Mesendoderm (in vitro differentiated cells): Measurements from ENCODE around the gene EXOC2.
A peak's percentile ranks its signal among the peaks of the same experiment; 100 is the strongest.

Experiments used
- DNase-seq: peaks from one replicate; pipeline ENCODE4 v3.0.0; 2013
- H2AK5ac ChIP-seq: 2 replicates; pipeline ENCODE4 v1.6.1; 2013; ENCODE audit warnings: low read length, inconsistent platforms
- H2BK120ac ChIP-seq: 2 replicates; pipeline ENCODE4 v1.6.1; 2013; ENCODE audit warnings: low read depth, mild to moderate bottlenecking, low read length, moderate library complexity, mixed read lengths
- H2BK15ac ChIP-seq: replicated peaks from 2 replicates; pipeline ENCODE4 v1.6.1; 2013; ENCODE audit warnings: low read depth, mild to moderate bottlenecking, moderate library complexity
- H2BK5ac ChIP-seq: 2 replicates; pipeline ENCODE4 v1.6.1; 2013; ENCODE audit warnings: low read length, inconsistent platforms
- H3K18ac ChIP-seq: 2 replicates; pipeline ENCODE4 v1.6.1; 2013; ENCODE audit warnings: mild to moderate bottlenecking, low read length, mixed read lengths
- H3K23ac ChIP-seq: one replicate; pipeline ENCODE4 v1.6.1; 2013; ENCODE audit warnings: low read length
- H3K27ac ChIP-seq: 2 replicates; pipeline ENCODE4 v1.5.1; 2013; ENCODE audit warnings: low read depth, mild to moderate bottlenecking, inconsistent platforms, low read length, moderate library complexity
- H3K27me3 ChIP-seq: 2 replicates; pipeline ENCODE4 v1.6.1; 2013; ENCODE audit warnings: low read length, control low read depth, mild to moderate bottlenecking, inconsistent platforms; ENCODE audit not compliant: insufficient read depth, poor library complexity
- H3K36me3 ChIP-seq: 2 replicates; pipeline ENCODE4 v1.6.1; 2013; ENCODE audit warnings: low read length, inconsistent platforms; ENCODE audit not compliant: control insufficient read depth, insufficient read depth
- H3K4ac ChIP-seq: one replicate; pipeline ENCODE4 v1.6.1; 2013; ENCODE audit warnings: low read depth, mild to moderate bottlenecking, low read length, moderate library complexity
- H3K4me1 ChIP-seq: 2 replicates; pipeline ENCODE4 v1.6.1; 2013; ENCODE audit warnings: low read depth, low read length, inconsistent platforms; ENCODE audit not compliant: control insufficient read depth
- H3K4me2 ChIP-seq: 2 replicates; pipeline ENCODE4 v1.6.1; 2013; ENCODE audit warnings: low read length
- H3K4me3 ChIP-seq: 2 replicates; pipeline ENCODE4 v1.5.1; 2013; ENCODE audit warnings: mild to moderate bottlenecking, low read length
- H3K56ac ChIP-seq: one replicate; pipeline ENCODE4 v1.6.1; 2013; ENCODE audit warnings: low read length
- H3K79me1 ChIP-seq: 2 replicates; pipeline ENCODE4 v1.6.1; 2013; ENCODE audit warnings: low read length, inconsistent platforms
- H3K79me2 ChIP-seq: 2 replicates; pipeline ENCODE4 v1.6.1; 2013; ENCODE audit warnings: mild to moderate bottlenecking, low read length; ENCODE audit not compliant: control insufficient read depth, insufficient read depth
- H3K9ac ChIP-seq: 2 replicates; pipeline ENCODE4 v1.6.1; 2013; ENCODE audit warnings: low read length, inconsistent platforms
- H4K5ac ChIP-seq: one replicate; pipeline ENCODE4 v1.6.1; 2013; ENCODE audit warnings: low read length
- H4K8ac ChIP-seq: one replicate; pipeline ENCODE4 v1.6.1; 2013; ENCODE audit warnings: low read depth, mild to moderate bottlenecking, control low read depth, low read length, moderate library complexity
- WGBS: extraction: QIAGEN DNeasy Blood & Tissue Kit; methylation state at CpG from one replicate; pipeline ENCODE4 v1.1.7; 2013; ENCODE audit warnings: low lambda C conversion rate, missing lambda C conversion rate; ENCODE audit not compliant: insufficient coverage; ENCODE audit errors: extremely low coverage; 5-methylcytosine and 5-hydroxymethylcytosine counted together

EXOC2 gene

GRCh38 chr6:657743-658142 is 35.2 kb downstream of the EXOC2 start:
- Histone ChIP-seq H2BK5ac (no peak overlapping the region), H2BK15ac (no peak overlapping the region), H2BK120ac (no peak overlapping the region), H3K36me3 (no peaks in the 10 kb centered on the region), H3K79me2 (no peaks in the 10 kb centered on the region), H3K4me2 (no peak overlapping the region), H2AK5ac (no peak overlapping the region), H3K27me3 (no peaks in the 10 kb centered on the region), H3K18ac (no peak overlapping the region), H4K8ac (no peak overlapping the region), H3K4ac (no peak overlapping the region), H3K23ac (no peak overlapping the region), H4K5ac (no peak overlapping the region), H3K4me1 (peaks cover 6% of the 10 kb centered on the region), H3K4me3 (no peak overlapping the region), H3K79me1 (peaks cover 1% of the 10 kb centered on the region), H3K9ac (no peak overlapping the region), H3K27ac (no peak overlapping the region), H3K56ac (no peak overlapping the region)
- no peak for DNase-seq
- WGBS, result no CpG with 5 or more reads among the region's 1 CpG

- Histone ChIP-seq H3K9ac (no peak within 1 kb of the TSS), H3K18ac (no peak within 1 kb of the TSS), H3K79me2 (no peaks in the 10 kb centered on the region), H3K56ac (no peak within 1 kb of the TSS), H3K36me3 (no peaks in the 10 kb centered on the region), H4K8ac (no peak within 1 kb of the TSS), H2BK15ac (no peak within 1 kb of the TSS), H3K23ac (no peak within 1 kb of the TSS), H2AK5ac (no peak within 1 kb of the TSS), H3K4me1 (peaks cover 6% of the 10 kb centered on the region), H3K27me3 (no peaks in the 10 kb centered on the region), H3K4ac (no peak within 1 kb of the TSS), H2BK120ac (no peak within 1 kb of the TSS), H3K4me2 (no peak within 1 kb of the TSS), H3K27ac (no peak within 1 kb of the TSS), H4K5ac (no peak within 1 kb of the TSS), H3K4me3 (no peak within 1 kb of the TSS), H3K79me1 (no peaks in the 10 kb centered on the region), H2BK5ac (no peak within 1 kb of the TSS)
- WGBS, result no CpG with 5 or more reads among the region's 73 CpGs
- DNase-seq, result no peak
These were observed 36.3 kb downstream of the EXOC2 start, which contains the start of gene HUS1B for GRCh38 chr6:656460-657252. Gene HUS1B (minus strand): TSS chr6:657100. CDS start chr6:656944, 156 bp downstream.

DNA sequence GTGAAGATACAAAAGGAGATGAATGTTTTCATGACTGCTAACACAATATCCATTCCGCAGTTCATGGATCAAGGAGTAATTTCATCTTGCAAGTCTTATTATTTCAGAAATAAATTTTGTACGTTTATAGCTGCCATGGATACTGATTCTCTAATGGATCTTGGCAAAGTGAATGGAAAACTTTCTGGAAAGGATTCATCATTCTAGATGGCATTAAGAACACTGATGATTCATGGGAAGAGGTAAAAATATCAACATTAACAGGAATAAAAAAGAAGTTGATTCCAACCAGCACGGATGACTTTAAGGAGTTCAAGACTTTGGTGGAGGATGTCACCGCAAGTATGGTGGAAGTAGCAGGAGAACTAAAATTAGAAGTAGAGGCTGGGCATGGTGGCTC is 38.8 kb downstream of the EXOC2 start:
- H2BK5ac ChIP-seq, result no peak overlapping the region
- no peaks in the 10 kb centered on the region for H3K79me2 ChIP-seq
- H2AK5ac ChIP-seq, result no peak overlapping the region
- H3K27ac ChIP-seq, result no peak overlapping the region
- no peak overlapping the region for H3K4me3 ChIP-seq
- WGBS, result no CpG with 5 or more reads among the region's 4 CpGs
- no peak overlapping the region for H3K18ac ChIP-seq
- H3K23ac ChIP-seq, result no peak overlapping the region
- no peak overlapping the region for H3K4ac ChIP-seq
- no peaks in the 10 kb centered on the region for H3K36me3 ChIP-seq
- H3K4me1 ChIP-seq, result no peaks in the 10 kb centered on the region
- no peak overlapping the region for H3K56ac ChIP-seq
- H3K4me2 ChIP-seq, result no peak overlapping the region
- no peak overlapping the region for H4K8ac ChIP-seq
- H3K79me1 ChIP-seq, result no peaks in the 10 kb centered on the region
- H3K27me3 ChIP-seq, result no peaks in the 10 kb centered on the region
- H2BK15ac ChIP-seq, result no peak overlapping the region
- no peak overlapping the region for H4K5ac ChIP-seq
- H2BK120ac ChIP-seq, result no peak overlapping the region
- no peak overlapping the region for H3K9ac ChIP-seq
- no peak for DNase-seq

DNA sequence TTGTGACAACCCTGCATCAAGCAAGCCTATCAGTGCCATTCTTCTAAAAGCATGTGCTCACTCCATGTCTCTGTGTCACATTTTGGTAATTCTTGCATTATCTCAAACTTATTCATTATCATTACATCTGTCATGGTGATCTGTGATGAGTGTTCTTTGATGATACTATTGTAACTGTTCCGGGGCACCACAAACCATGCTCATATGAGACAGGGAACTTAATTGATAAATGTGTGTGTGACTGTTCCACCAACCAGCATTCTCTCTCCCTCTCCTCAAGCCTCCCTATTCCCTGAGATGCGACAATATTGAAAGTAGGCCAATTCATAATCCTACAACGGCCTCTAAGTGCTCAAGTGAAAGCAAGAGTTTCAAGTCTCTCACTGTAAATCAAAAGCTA is 40.1 kb downstream of the EXOC2 start:
- no peak for DNase-seq

DNA sequence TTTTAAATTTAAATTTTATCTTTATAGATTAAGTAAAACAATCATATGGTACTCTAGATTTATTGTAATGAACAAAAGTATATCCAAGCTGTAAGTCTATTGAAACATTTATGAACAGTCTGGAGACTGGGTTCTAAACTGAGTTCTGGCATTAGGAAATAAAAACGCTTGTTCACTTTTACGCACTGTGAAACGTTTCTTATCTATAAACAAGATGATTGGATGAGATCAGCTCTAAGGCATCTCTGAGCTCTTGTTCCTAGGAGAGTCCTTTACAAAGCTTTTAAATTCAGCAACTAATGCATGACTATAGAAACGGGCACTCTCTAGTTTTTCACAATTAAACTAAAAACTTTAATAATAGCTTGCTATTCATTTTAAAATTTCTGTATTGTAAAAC is 42.8 kb downstream of the EXOC2 start:
- no peak overlapping the region for H3K4me3 ChIP-seq
- H4K5ac ChIP-seq, result no peak overlapping the region
- no peaks in the 10 kb centered on the region for H3K79me2 ChIP-seq
- no peak overlapping the region for H3K27ac ChIP-seq
- H3K36me3 ChIP-seq, result no peaks in the 10 kb centered on the region
- no peak overlapping the region for H4K8ac ChIP-seq
- H3K27me3 ChIP-seq, result no peaks in the 10 kb centered on the region
- peak; percentile 59 for DNase-seq
- no peak overlapping the region for H2BK120ac ChIP-seq
- H3K4ac ChIP-seq, result no peak overlapping the region
- no CpG with 5 or more reads among the region's 4 CpGs for WGBS
- H2BK15ac ChIP-seq, result no peak overlapping the region
- H3K23ac ChIP-seq, result no peak overlapping the region
- no peak overlapping the region for H2BK5ac ChIP-seq
- H3K9ac ChIP-seq, result no peak overlapping the region
- no peaks in the 10 kb centered on the region for H3K4me1 ChIP-seq
- H3K56ac ChIP-seq, result no peak overlapping the region
- H3K18ac ChIP-seq, result no peak overlapping the region
- no peak overlapping the region for H3K4me2 ChIP-seq
- no peak overlapping the region for H2AK5ac ChIP-seq
- H3K79me1 ChIP-seq, result peaks cover 2% of the 10 kb centered on the region

More for the DNA sequence above, 40.1 kb downstream of the EXOC2 start:
- Histone ChIP-seq H3K4ac (no peak overlapping the region), H3K4me1 (no peaks in the 10 kb centered on the region), H3K4me2 (no peak overlapping the region), H3K56ac (no peak overlapping the region), H3K23ac (no peak overlapping the region), H2BK5ac (no peak overlapping the region), H4K8ac (no peak overlapping the region), H3K27ac (no peak overlapping the region), H2BK120ac (no peak overlapping the region), H3K18ac (no peak overlapping the region), H3K4me3 (no peak overlapping the region), H3K36me3 (no peaks in the 10 kb centered on the region), H3K9ac (no peak overlapping the region), H3K79me1 (no peaks in the 10 kb centered on the region), H2AK5ac (no peak overlapping the region), H2BK15ac (no peak overlapping the region), H4K5ac (no peak overlapping the region), H3K79me2 (no peaks in the 10 kb centered on the region), H3K27me3 (no peaks in the 10 kb centered on the region)
- WGBS, result no CpG with 5 or more reads among the region's 3 CpGs

DNA sequence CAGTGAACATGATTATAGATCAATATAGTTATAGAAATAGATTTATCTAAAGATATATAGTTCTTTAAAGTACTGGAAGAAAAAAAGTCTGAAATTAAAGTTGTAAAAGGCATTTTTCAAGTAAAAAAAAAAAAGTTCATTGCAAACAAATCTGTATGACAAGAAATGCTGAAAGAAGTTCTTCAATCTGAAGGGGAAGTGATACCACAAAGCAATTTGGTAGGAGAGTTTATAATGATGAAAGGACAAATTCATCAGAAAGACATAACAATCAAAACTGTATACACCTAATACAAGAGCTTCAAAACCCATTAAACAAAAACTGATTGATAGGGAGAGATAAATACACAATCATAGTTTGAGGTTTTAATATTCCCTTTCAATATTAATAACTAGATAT is 50.1 kb downstream of the EXOC2 start:
- H3K4me3 ChIP-seq, result no peak overlapping the region
- H3K56ac ChIP-seq, result no peak overlapping the region
- no peaks in the 10 kb centered on the region for H3K36me3 ChIP-seq
- H3K4me1 ChIP-seq, result no peaks in the 10 kb centered on the region
- no peak overlapping the region for H2BK5ac ChIP-seq
- H3K79me1 ChIP-seq, result peaks cover 4% of the 10 kb centered on the region
- H2BK15ac ChIP-seq, result no peak overlapping the region
- no peak overlapping the region for H3K27ac ChIP-seq
- no peak overlapping the region for H3K4me2 ChIP-seq
- H3K27me3 ChIP-seq, result no peaks in the 10 kb centered on the region
- no peak overlapping the region for H4K5ac ChIP-seq
- H3K4ac ChIP-seq, result no peak overlapping the region
- no peak for DNase-seq
- H3K18ac ChIP-seq, result no peak overlapping the region
- no peak overlapping the region for H4K8ac ChIP-seq
- H3K79me2 ChIP-seq, result peaks cover 1% of the 10 kb centered on the region
- no peak overlapping the region for H2AK5ac ChIP-seq
- no peak overlapping the region for H2BK120ac ChIP-seq
- no peak overlapping the region for H3K9ac ChIP-seq
- H3K23ac ChIP-seq, result no peak overlapping the region
